Iris pigment epithelial cell (primary cell): Measurements from ENCODE around the gene PRKCE.
A peak's percentile ranks its signal among the peaks of the same experiment; 100 is the strongest.

Source experiments
- DNase-seq: peaks from one replicate; pipeline ENCODE4 v3.0.0-alpha.2; 2011; ENCODE audit warnings: low read depth

PRKCE gene

DNA sequence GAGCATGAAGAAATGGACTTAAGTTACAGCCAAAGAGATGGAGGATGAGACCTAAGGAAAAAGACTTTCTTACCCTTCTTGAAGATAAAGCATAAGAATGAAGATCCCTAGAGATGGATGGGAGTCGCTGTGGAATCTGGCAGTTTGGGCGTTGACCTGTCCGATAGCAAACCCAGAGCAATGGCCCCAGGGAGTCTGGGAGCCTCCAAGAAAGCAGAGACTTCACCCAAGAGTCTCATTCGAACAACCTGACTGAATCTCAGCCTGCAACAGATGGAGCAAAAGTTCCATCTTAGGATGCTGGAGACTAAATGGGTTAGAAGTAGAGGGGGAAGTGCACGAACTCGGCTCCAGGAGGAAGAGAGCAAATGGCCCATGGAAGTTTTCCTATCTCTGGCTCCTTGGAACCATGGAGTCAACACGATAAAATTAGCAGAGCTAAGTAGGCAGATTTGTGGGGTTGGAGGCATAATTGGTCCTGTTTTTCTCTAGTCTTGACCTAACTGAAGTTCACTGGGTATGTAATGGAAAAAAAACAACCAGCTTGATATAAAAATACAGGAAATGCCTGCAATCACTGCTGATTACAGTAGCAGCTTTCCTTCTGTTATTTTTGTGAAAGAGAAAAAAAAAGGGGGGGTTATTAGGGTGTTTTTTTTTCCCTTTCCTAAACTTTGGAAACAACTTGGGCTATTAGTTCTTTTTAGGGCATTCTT lies 467.3 kb downstream of the PRKCE start:
- peak; percentile 80 for DNase-seq

- peak; percentile 93 for DNase-seq
Measured at GRCh38 chr2:46119453-46119852, 468.0 kb downstream of the PRKCE start.

DNA sequence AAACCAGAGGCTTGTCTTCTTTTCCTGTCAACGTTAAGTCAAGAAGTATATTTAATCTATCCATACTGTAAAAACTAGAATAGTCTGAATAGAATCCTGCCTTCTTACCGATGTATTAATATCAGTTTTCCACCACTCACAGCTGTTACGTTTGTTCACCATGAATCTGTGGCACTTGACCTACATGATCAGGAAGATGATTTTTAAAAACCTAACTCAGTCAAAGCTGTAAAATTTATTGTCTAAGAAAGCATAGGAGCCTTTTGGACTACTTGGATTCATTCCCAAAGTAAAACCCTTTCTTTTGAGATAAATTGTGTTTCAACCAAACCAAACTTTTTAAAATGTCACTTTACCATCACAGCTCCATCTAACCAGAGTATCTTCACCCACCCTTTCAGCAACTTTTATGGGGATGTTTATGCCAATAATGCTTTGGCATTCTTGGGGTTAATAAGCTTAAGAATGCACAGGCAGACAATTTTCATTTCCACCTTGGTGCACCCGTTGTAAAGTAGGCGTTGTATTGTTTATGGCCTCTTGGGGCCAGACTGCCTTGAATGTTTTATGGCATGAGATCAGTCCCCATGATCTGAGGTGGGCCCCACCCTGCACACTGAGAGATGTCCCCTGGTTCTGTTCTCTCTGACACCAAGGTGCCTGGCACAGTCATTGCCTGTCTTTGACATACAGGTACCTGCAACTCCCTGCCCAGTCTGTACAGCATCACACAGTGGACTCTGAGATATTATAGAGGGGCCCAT lies 469.5 kb downstream of the PRKCE start:
- no peak for DNase-seq

DNA sequence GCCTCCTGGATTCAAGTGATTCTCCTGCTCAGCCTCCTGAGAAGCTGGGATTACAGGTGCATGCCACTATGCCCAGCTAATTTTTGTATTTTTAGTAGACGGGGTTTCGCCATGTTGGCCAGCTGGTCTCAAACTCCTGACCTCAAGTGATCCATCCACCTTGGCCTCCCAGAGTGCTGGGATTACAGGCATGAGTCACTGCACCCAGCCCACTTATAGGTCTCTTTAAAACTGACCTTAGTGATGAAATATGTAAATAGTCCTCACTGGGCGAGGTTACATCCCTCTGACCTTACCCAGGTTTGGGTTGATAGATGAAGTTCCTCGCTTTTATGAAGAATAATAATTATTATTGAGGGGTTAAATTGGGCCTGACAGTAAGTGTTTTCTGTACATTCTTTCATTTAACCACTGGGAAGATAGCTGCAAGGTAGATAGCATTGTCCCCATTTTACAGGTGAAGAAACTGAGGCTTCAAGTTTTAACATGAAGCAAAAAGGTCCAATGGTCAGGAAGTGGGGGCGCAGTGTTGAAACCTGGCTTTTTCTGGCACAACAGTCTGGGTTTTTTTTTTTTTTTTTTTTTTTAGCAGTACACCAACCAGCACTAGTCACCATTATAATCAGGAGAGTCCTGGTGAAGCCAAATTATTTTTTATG lies 471.0 kb downstream of the PRKCE start:
- DNase-seq: no peak

GRCh38 chr2:46123013-46123412 lies 471.5 kb downstream of the PRKCE start:
- DNase-seq: no peak

- DNase-seq: no peak
Measured at GRCh38 chr2:46125798-46126197, 474.3 kb downstream of the PRKCE start.

- DNase-seq: no peak
Measured at GRCh38 chr2:46126571-46126970, 475.1 kb downstream of the PRKCE start.

GRCh38 chr2:46127176-46127575 lies 475.7 kb downstream of the PRKCE start:
- no peak for DNase-seq

- DNase-seq: no peak
Measured at GRCh38 chr2:46130511-46130910, 479.0 kb downstream of the PRKCE start.

GRCh38 chr2:46132996-46133395 lies 481.5 kb downstream of the PRKCE start:
- DNase-seq: no peak

DNA sequence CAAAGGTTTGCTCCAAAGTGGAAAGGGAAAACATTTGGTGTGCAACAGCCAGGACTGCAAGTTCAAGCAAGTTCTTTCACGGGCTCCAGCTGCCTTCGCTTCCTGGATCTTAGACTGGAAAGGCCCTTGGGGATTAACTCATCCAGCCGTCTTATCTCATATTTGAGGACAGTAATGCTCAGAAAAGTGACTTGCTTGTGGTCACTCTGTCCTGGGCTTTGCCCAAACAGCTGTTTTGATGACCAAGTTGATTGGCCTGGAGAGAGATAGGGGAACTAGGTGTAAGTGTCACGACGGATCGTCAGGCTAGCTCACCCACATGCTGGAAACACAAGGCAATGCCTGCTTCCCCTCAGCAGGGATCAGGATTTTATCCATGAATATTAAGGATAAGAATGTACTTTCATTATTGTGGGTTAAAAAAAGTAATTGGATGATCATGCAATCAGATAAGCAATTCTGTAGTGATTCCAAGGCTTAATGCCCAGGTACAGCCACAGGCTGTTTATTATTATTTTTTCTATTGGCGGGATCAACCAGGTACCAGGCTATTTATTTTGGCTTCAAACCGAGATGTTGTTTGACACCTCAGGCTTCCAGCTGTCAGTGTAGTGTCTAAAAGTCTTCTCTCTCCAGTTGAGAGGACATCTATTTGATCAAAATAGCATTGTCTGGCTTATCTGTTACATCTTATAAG lies 483.2 kb downstream of the PRKCE start:
- peak; percentile 50 for DNase-seq

DNA sequence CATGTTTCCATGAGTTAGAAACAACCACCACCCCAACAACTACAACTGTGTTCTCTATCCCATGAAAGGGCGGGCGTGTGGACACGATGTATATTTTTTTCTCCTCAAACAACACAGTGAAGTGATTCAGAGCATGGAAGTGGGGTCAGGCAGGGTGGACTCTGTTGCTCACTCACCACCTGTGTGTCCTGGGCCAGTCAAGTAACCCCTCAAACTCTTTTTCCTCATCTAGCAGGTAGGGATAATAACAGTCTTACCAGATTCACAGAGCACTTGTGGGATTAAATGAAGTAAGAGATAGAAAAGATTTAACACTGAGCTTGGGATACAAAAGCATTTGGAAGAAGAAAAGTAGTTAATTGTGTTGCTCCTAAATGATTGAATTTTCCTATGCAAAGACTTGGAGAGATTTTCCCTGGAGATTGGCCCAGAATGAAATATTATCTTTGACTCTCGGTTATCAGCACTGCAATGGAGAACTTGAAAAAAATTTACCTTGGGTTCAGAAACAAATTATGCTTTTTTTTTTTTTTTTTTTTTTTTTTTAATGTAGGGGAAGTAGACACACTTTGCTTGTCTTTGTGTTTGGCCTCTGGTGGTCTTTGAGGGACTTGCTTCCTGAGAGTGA lies 483.9 kb downstream of the PRKCE start:
- no peak for DNase-seq

DNA sequence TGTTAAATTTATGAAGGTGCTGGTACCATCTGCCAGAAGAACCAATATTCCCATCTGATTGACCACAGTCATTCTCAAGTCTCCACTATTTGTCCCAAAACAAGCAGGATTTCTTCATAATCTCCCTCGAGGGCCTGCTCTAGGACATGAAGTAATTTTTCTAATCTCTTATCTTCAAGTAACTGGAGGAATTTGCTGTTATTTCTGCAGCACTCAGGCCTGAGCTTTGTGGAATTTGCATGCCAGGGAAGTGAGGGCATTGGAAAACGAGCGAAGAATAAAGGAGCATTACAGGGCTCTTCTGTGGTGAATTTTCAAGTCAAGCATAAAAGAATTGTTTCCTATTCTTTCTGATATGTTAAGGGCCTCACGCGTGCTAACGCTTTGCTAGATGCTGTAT lies 484.5 kb downstream of the PRKCE start:
- DNase-seq: peak; percentile 82

DNA sequence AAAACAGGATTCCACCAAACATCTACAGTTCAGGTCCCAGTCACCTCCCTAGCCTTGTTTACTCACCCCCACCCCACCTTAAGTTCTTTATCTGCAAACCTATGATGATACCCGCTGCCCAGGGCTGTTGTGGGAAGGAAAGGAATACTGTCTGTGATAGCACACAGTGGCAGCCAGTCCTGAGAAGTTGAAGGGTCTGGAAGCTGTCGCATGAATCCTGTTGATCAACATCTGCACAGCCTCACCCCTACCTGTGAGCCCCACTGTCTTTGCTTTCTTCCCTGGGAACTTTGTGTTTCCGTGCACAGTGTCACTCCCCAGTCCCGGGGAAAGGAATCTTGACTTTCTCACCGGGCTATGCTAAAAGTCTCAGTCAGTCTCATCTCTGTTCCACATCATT lies 485.0 kb downstream of the PRKCE start:
- no peak for DNase-seq

DNA sequence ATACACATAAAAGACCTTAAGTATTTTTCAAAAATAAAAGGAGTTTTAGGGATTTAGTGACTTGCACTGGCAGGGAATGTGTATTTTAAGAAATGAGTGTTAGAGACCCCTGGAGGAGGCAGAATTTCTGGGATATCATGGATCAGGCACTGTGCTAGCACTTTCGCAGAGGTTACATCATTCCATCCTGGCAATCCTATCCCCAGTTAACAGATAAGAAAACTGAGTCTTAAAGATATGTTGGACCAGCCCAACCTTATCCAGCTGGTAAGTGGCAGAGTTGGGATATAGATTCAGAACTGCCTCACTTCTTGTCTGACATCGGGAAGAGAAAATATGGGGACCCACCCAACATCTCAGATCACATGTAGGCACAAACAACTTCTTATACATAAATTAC lies 485.5 kb downstream of the PRKCE start:
- no peak for DNase-seq

- DNase-seq: no peak
Measured at GRCh38 chr2:46142546-46143428, 491.3 kb downstream of the PRKCE start.

DNA sequence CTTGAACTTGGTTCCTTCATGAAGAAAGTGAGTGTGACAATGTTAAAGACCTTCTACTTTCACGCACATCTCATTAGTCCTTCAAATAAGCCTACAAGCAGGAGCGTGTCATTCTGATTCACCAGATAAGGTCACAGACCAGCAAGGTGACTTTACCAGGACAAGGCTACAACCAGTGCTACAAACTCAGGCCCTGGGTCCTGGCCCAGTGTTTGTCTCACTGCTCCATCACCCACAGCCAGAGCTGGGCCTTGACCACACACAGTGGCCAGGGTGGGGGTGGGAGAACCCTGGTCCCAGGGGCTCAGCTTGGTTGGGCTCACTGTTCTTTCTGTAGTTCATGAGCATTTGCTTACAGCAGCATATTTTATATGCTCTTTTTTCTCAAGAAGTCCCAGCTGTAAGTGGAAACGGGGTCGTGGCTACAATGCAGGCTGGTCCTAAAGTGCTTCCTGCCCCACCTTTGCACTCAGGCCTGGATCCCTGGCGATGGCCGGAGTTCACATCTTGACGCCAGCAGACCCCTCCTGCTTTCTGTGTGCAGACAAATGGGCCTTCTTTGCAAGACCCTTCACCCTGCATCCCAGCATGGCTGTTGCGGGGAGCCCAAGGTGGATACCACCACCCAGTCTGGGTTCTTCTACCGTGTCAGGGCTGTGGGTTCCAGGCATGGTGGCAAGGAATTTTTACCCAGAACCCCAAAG lies 492.1 kb downstream of the PRKCE start:
- DNase-seq: no peak

DNA sequence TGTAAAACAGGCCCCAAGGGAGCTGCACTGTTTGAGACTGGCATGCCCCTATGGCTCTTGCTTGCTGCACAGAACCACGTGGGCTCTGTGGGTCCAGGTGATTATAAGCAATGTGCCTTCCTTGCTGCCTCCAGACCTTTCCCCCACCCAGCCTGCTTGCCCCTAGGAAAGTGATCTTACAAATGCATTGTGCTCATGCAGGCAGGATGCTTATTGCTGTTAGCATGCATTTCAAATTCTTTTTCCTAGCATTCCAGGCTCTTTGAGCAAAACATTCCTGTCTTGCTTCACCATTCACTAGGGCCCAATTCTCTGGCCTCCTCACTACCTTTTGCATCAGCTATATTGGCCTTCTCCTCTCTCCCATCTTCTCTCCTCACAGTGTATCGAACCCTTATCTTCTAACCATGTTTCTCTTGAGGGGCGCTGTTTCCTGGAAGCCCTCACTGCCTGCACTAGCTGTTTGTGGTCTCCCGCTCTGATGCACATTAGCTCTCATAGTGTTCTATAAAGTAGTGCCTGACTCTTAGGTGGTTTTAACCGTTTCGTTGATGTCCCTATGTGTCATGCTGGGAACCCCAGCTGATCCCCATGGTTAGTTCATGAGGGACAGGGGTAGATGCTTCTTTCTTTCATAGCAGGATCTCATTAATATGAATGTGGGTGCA lies 492.8 kb downstream of the PRKCE start:
- no peak for DNase-seq

- no peak for DNase-seq
Measured at GRCh38 chr2:46145017-46145416, 493.5 kb downstream of the PRKCE start.

GRCh38 chr2:46145840-46146239 lies 494.4 kb downstream of the PRKCE start:
- DNase-seq: no peak
